DND-41 (cell line): ENCODE measurements around the gene IGSF9B.
A peak's percentile ranks its signal among the peaks of the same experiment; 100 is the strongest.

Source experiments
- ATAC-seq: fragments of 200-7000 bp; cut with Tn5 transposase; 3 replicates; pipeline ENCODE4 v1.9.1; 2021; ENCODE audit warnings: low read depth; ENCODE audit not compliant: insufficient read depth
- DNase-seq: peaks from one replicate; pipeline ENCODE4 v3.0.0-alpha.2; 2020
- H2AFZ ChIP-seq: 2 replicates; pipeline ENCODE4 v1.6.0; 2012; ENCODE audit warnings: low read depth, low read length
- H3K27ac ChIP-seq: 2 replicates; pipeline ENCODE4 v1.5.1; 2012; ENCODE audit warnings: low read length, inconsistent platforms
- H3K27me3 ChIP-seq: fragments of 200-600 bp; sonication (generic); 2 replicates; pipeline ENCODE4 v1.6.0; 2012; ENCODE audit warnings: low read length, mild to moderate bottlenecking, inconsistent platforms; ENCODE audit not compliant: insufficient read depth, poor library complexity
- H3K36me3 ChIP-seq: 2 replicates; pipeline ENCODE4 v1.5.1; 2012; ENCODE audit warnings: low read length, inconsistent platforms; ENCODE audit not compliant: insufficient read depth
- H3K4me1 ChIP-seq: 2 replicates; pipeline ENCODE4 v1.5.1; 2012; ENCODE audit warnings: mild to moderate bottlenecking, low read length; ENCODE audit not compliant: insufficient read depth
- H3K4me2 ChIP-seq: 2 replicates; pipeline ENCODE4 v1.6.0; 2012; ENCODE audit warnings: mild to moderate bottlenecking, moderate library complexity, low read length, inconsistent platforms; ENCODE audit not compliant: insufficient read depth
- H3K4me3 ChIP-seq, 2 experiments: fragments of 200-600 bp in 1 of 2; shearing (Covaris generic) in 1 of 2; 2 replicates each; pipeline ENCODE4 v1.5.1; 2012 to 2016; ENCODE audit warnings: inconsistent platforms in 2 of 2, low read length in 2 of 2, mild to moderate bottlenecking in 2 of 2, low read depth in 1 of 2, moderate library complexity in 1 of 2
- H3K79me2 ChIP-seq: 2 replicates; pipeline ENCODE4 v1.6.0; 2012; ENCODE audit warnings: low read length, inconsistent platforms; ENCODE audit not compliant: insufficient read depth
- H3K9ac ChIP-seq: 2 replicates; pipeline ENCODE4 v1.6.0; 2012; ENCODE audit warnings: low read depth, mild to moderate bottlenecking, inconsistent platforms, low read length, moderate library complexity
- H3K9me3 ChIP-seq: 2 replicates; pipeline ENCODE4 v1.5.1; 2012; ENCODE audit warnings: low read length, moderate library complexity, mild to moderate bottlenecking, inconsistent platforms; ENCODE audit not compliant: insufficient read depth, severe bottlenecking
- H4K20me1 ChIP-seq: 2 replicates; pipeline ENCODE4 v1.6.0; 2012; ENCODE audit warnings: low read length; ENCODE audit not compliant: insufficient read depth
- CTCF ChIP-seq: IDR thresholded peaks from 2 replicates; pipeline ENCODE4 v1.5.1; 2012; ENCODE audit warnings: borderline replicate concordance, low read length, moderate library complexity, mild to moderate bottlenecking; ENCODE audit not compliant: poor library complexity, severe bottlenecking; ENCODE audit errors: extremely low read depth
- EZH2 ChIP-seq: IDR thresholded peaks from 3 replicates; pipeline ENCODE4 v1.6.1; 2012; ENCODE audit warnings: borderline replicate concordance, low read depth, mild to moderate bottlenecking, moderate library complexity, low read length, inconsistent platforms; ENCODE audit not compliant: severe bottlenecking

IGSF9B gene

GRCh38 chr11:133947321-133947756 lies 9.4 kb downstream of the IGSF9B start:
- Histone ChIP-seq H3K27ac (no peak overlapping the region; the same call in 1 of the 2 replicates), H3K4me2 (no peak overlapping the region), H3K9ac (no peak overlapping the region), H3K4me3 (no peak overlapping the region), H3K36me3 (peaks cover 17% of the 10 kb centered on the region), H3K27me3 (no peaks in the 10 kb centered on the region), H4K20me1 (peaks cover 86% of the 10 kb centered on the region), H2AFZ (no peak overlapping the region), H3K79me2 (peaks cover 10% of the 10 kb centered on the region), H3K4me1 (peaks cover 57% of the 10 kb centered on the region), H3K9me3 (no peaks in the 10 kb centered on the region)
- DNase-seq (peak; percentile 62), ATAC-seq (peak; percentile 64)
- no peak for TF ChIP-seq EZH2
- peak; percentile 69 for TF ChIP-seq CTCF

GRCh38 chr11:133946541-133947318 lies 10.0 kb downstream of the IGSF9B start:
- H3K4me1 ChIP-seq, result peaks cover 57% of the 10 kb centered on the region
- peaks cover 5% of the 10 kb centered on the region; the same call in 1 of the 2 replicates for H3K79me2 ChIP-seq
- H3K4me2 ChIP-seq, result no peak overlapping the region
- H3K4me3 ChIP-seq, result no peak overlapping the region
- no peak overlapping the region for H3K9ac ChIP-seq
- peaks cover 80% of the 10 kb centered on the region for H4K20me1 ChIP-seq
- H3K9me3 ChIP-seq, result no peaks in the 10 kb centered on the region
- H3K27ac ChIP-seq, result no peak overlapping the region
- H2AFZ ChIP-seq, result no peak overlapping the region
- peak; percentile 18 for DNase-seq
- TF ChIP-seq EZH2, result no peak
- no peak for TF ChIP-seq CTCF
- no peaks in the 10 kb centered on the region for H3K27me3 ChIP-seq
- H3K36me3 ChIP-seq, result peaks cover 21% of the 10 kb centered on the region
- peak; percentile 12; the same call in 2 of the 3 replicates for ATAC-seq

- TF ChIP-seq EZH2 (no peak), CTCF (no peak)
- Histone ChIP-seq H3K9me3 (no peaks in the 10 kb centered on the region), H3K9ac (peak overlapping the region; percentile 37), H3K4me1 (peaks cover 57% of the 10 kb centered on the region), H3K36me3 (peaks cover 21% of the 10 kb centered on the region), H3K4me3 (no peak overlapping the region; a peak in 1 of 4 replicates), H4K20me1 (peaks cover 74% of the 10 kb centered on the region), H3K79me2 (peaks cover 5% of the 10 kb centered on the region; the same call in 1 of the 2 replicates), H3K27ac (peak overlapping the region; percentile 74), H2AFZ (no peak overlapping the region), H3K4me2 (peak overlapping the region; percentile 46; the same call in 1 of the 2 replicates), H3K27me3 (no peaks in the 10 kb centered on the region)
- ATAC-seq (no peak), DNase-seq (no peak)
Measured at GRCh38 chr11:133946051-133946450, 10.7 kb downstream of the IGSF9B start.
